ENCODE measurements around the gene SNAPC1. TPM values are rescaled to one million over a fixed set of nuclear protein-coding genes. Genes with fewer than 3 reads are reported as not detected.
A peak's percentile ranks its signal among the peaks of the same experiment; 100 is the strongest.

Gene SNAPC1, protein sequence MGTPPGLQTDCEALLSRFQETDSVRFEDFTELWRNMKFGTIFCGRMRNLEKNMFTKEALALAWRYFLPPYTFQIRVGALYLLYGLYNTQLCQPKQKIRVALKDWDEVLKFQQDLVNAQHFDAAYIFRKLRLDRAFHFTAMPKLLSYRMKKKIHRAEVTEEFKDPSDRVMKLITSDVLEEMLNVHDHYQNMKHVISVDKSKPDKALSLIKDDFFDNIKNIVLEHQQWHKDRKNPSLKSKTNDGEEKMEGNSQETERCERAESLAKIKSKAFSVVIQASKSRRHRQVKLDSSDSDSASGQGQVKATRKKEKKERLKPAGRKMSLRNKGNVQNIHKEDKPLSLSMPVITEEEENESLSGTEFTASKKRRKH
- total RNA-seq (2021; ENCODE audit: unreplicated experiment) (8.6 TPM), Bru-seq, nascent RNA (percentile 72 among the genes with signal in this experiment), BruChase-seq, experiment 1, labeled RNA remaining after a 2-hour chase (percentile 73 among the genes with signal in this experiment), BruChase-seq, experiment 2, labeled RNA remaining after a 6-hour chase (percentile 73 among the genes with signal in this experiment)
- polyA plus RNA-seq (2012; ENCODE audit: insufficient read length): 6.3 TPM
- long read RNA-seq, transcript SNAPC1-201 (10 exons, 2,656 nt): major isoform, 21 of 27 reads
- long read RNA-seq, partial matches to known transcripts: 3 of 27 reads
- long read RNA-seq, other reads (novel, unspliced or antisense): 3 of 27 reads

DNA sequence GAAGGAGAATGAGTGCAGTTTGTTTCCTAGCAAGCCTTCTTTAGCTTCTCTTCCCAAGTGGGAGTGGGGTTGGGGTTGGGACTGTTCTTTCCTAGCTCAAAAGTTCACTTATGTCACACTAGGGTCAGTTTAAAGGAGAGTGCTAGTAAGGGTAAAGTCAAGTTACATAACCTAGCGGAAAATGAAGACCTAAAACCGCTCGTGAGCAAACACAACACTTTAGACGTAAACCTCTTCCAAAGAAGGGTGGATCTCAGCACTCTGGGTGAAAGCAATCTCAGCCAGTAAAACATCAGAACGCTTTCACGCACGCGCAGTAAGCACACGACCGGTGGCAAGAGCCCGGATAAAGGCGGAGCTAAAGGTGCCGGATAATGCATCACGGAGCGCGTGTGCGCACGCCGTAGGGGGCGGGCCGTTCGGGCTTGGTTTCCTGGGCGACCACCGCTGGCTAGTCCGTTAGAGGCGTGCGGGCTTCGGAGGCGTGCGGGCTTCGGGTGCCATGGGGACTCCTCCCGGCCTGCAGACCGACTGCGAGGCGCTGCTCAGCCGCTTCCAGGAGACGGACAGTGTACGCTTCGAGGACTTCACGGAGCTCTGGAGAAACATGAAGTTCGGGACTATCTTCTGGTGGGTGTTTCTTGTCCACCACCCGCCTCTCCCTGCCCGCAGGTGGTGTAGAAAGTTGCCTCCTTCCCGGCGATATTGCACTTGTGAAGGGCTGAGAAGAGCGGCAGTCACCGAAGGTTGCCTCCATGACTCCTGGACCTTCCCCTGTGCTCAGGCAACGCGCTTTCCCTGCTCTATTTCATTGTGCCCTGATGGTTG is at the start of gene SNAPC1:
SNAPC1 (plus strand) TSS at position 462 of the 828 bp plus-strand sequence; CDS start at position 503, 41 bp downstream.
- POLR2A ChIA-PET: interaction anchor here (0.6 to 1.2 kb wide), 3 partner anchors 9 to 389 kb away, joined by 3 to 4 read pairs (median 3); no protein-coding TSS in a partner anchor
- CTCF ChIA-PET: no interaction called here
- in situ Hi-C loops (cut with HindIII; ENCODE audit: low pct_unique_long_range_greater_than_20kb, low sequenced_read_pairs) (no loop called here), intact Hi-C loops (cut with micrococcal nuclease; ENCODE audit: unreplicated experiment) (no loop called here)
- peak; percentile 99 for ATAC-seq
- H3K4me3 ChIP-seq (ENCODE audit: low read depth in 2 of 2, low read length in 2 of 2): peak within 1 kb of the TSS; percentile 76 to 78
- no peaks in the 10 kb centered on the region for H3K27me3 ChIP-seq (ENCODE audit: control insufficient read depth, insufficient read depth, low read length)
- H3K4me1 ChIP-seq (ENCODE audit: control insufficient read depth, insufficient read depth, low read length): peaks cover 5% of the 10 kb centered on the region; the same call in 1 of the 2 replicates
- peak within 1 kb of the TSS; percentile 94 for H3K27ac ChIP-seq (ENCODE audit: low read length)
- TF ChIP-seq, protein P1, sequence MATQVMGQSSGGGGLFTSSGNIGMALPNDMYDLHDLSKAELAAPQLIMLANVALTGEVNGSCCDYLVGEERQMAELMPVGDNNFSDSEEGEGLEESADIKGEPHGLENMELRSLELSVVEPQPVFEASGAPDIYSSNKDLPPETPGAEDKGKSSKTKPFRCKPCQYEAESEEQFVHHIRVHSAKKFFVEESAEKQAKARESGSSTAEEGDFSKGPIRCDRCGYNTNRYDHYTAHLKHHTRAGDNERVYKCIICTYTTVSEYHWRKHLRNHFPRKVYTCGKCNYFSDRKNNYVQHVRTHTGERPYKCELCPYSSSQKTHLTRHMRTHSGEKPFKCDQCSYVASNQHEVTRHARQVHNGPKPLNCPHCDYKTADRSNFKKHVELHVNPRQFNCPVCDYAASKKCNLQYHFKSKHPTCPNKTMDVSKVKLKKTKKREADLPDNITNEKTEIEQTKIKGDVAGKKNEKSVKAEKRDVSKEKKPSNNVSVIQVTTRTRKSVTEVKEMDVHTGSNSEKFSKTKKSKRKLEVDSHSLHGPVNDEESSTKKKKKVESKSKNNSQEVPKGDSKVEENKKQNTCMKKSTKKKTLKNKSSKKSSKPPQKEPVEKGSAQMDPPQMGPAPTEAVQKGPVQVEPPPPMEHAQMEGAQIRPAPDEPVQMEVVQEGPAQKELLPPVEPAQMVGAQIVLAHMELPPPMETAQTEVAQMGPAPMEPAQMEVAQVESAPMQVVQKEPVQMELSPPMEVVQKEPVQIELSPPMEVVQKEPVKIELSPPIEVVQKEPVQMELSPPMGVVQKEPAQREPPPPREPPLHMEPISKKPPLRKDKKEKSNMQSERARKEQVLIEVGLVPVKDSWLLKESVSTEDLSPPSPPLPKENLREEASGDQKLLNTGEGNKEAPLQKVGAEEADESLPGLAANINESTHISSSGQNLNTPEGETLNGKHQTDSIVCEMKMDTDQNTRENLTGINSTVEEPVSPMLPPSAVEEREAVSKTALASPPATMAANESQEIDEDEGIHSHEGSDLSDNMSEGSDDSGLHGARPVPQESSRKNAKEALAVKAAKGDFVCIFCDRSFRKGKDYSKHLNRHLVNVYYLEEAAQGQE (IDR thresholded peaks at IDR 0.05; ENCODE audit: insufficient read depth in 1 of 2, low read depth in 2 of 2, low read length in 1 of 2): peak in 1 of 2 experiments; percentile 46; a peak in 1 of 4 replicates
- no peak for TF ChIP-seq TCF7L2 (IDR thresholded peaks at IDR 0.05; ENCODE audit: low read depth, low read length)
- TF ChIP-seq SIN3A (IDR thresholded peaks at IDR 0.05; ENCODE audit: borderline replicate concordance, insufficient read depth, low read depth, low read length): no peak; the same call in 1 of the 2 replicates
- peak; percentile 79 for TF ChIP-seq POLR2AphosphoS5 (IDR thresholded peaks at IDR 0.05; ENCODE audit: low read depth, low read length)
- TF ChIP-seq, protein P2, sequence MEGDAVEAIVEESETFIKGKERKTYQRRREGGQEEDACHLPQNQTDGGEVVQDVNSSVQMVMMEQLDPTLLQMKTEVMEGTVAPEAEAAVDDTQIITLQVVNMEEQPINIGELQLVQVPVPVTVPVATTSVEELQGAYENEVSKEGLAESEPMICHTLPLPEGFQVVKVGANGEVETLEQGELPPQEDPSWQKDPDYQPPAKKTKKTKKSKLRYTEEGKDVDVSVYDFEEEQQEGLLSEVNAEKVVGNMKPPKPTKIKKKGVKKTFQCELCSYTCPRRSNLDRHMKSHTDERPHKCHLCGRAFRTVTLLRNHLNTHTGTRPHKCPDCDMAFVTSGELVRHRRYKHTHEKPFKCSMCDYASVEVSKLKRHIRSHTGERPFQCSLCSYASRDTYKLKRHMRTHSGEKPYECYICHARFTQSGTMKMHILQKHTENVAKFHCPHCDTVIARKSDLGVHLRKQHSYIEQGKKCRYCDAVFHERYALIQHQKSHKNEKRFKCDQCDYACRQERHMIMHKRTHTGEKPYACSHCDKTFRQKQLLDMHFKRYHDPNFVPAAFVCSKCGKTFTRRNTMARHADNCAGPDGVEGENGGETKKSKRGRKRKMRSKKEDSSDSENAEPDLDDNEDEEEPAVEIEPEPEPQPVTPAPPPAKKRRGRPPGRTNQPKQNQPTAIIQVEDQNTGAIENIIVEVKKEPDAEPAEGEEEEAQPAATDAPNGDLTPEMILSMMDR (IDR thresholded peaks at IDR 0.05): no peak
- no TSS peak for BruUV-seq (replicated peaks)
- DNase-seq (ENCODE audit: low read depth, low spot score): peak; percentile 89
- H3K9me3 ChIP-seq (ENCODE audit: control insufficient read depth, insufficient read depth, low read depth, low read length): no peaks in the 10 kb centered on the region
- H3K36me3 ChIP-seq (ENCODE audit: control insufficient read depth, insufficient read depth, low read length): peaks cover 5% of the 10 kb centered on the region

DNA sequence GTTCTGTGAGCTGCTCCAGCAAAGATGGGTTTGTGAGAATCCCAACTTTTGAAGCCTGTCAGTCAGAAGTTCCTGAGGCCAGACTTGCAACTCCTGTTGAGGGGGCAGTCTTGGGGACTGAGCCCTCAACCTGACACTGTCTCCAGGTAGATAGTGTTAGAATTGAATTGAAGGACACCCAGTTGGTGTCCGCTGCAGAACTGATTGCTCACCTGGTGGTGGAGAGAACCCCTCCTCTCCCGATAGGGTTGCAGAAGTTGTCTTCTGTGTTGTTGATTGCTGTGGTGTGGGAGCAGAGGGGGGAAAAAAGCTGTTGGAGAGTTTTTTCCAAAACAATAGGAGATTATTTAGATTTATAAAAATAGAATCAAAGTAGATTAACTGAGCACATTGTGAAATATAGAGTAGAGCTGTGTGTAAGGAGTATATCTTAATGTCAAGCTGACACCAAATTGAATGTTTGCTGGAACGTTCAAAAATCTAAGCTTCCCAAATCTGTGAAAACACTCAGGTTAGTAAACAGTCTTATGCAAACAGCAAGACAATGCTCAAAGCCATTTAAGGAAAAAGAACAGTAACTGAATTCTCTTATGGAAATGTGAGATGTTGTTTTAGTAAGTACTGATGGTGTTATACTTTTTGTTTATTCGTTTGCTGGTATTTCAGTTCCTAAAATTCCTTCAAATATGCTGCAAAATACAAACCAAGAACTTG is 48.3 kb upstream of the SNAPC1 start:
- ChIA-PET POLR2A (no interaction called here), CTCF (no interaction called here)
- ATAC-seq (no peak), DNase-seq (ENCODE audit: low read depth, low spot score) (no peak)
- BruUV-seq (replicated peaks): no TSS peak
- peaks cover 9% of the 10 kb centered on the region for H3K4me1 ChIP-seq (ENCODE audit: control insufficient read depth, insufficient read depth, low read length)
- no peak overlapping the region for H3K4me3 ChIP-seq (ENCODE audit: low read depth in 2 of 2, low read length in 2 of 2)
- no peak for TF ChIP-seq SIN3A (IDR thresholded peaks at IDR 0.05; ENCODE audit: borderline replicate concordance, insufficient read depth, low read depth, low read length)
- TF ChIP-seq, protein P2 (IDR thresholded peaks at IDR 0.05): no peak
- TF ChIP-seq POLR2AphosphoS5 (IDR thresholded peaks at IDR 0.05; ENCODE audit: low read depth, low read length): no peak
- TF ChIP-seq, protein P1 (IDR thresholded peaks at IDR 0.05; ENCODE audit: insufficient read depth in 1 of 2, low read depth in 2 of 2, low read length in 1 of 2): no peak
- TF ChIP-seq TCF7L2 (IDR thresholded peaks at IDR 0.05; ENCODE audit: low read depth, low read length): no peak
- no peaks in the 10 kb centered on the region for H3K9me3 ChIP-seq (ENCODE audit: control insufficient read depth, insufficient read depth, low read depth, low read length)
- in situ Hi-C loops (cut with HindIII; ENCODE audit: low pct_unique_long_range_greater_than_20kb, low sequenced_read_pairs): no loop called here
- no peaks in the 10 kb centered on the region for H3K36me3 ChIP-seq (ENCODE audit: control insufficient read depth, insufficient read depth, low read length)
- intact Hi-C loops (cut with micrococcal nuclease; ENCODE audit: unreplicated experiment): loop anchor here (10.0 kb wide), 1 partner anchor 239 kb away; no protein-coding TSS in a partner anchor
- no peak overlapping the region for H3K27ac ChIP-seq (ENCODE audit: low read length)
- H3K27me3 ChIP-seq (ENCODE audit: control insufficient read depth, insufficient read depth, low read length): no peaks in the 10 kb centered on the region
